Peyer's patch (tissue), 4 donors: ENCODE measurements around the gene CSF2RB.

ENCODE experiments used
- CTCF ChIP-seq, 6 experiments: fragments of 450-650 bp in 4 of 6; fragments of 200-600 bp in 2 of 6; sonication (generic) in 1 of 6; IDR thresholded peaks; one replicate each; pipeline ENCODE4 v1.5.1; 2017 to 2019; ENCODE audit warnings: antibody characterized with exemption in 6 of 6, mild to moderate bottlenecking in 3 of 6, moderate library complexity in 1 of 6
- POLR2A ChIP-seq, 2 donors: fragments of 450-650 bp; IDR thresholded peaks; one replicate each; pipeline ENCODE4 v1.5.1; 2017; ENCODE audit warnings: antibody characterized with exemption in 2 of 2, mild to moderate bottlenecking in 2 of 2, moderate library complexity in 2 of 2

- TF ChIP-seq CTCF (IDR thresholded peaks at IDR 0.05) (no peak), POLR2A (IDR thresholded peaks at IDR 0.05) (no peak)
Observed at GRCh38 chr22:36874736-36875135, 38.7 kb upstream of the CSF2RB start.
